IMR-90 (cell line): ENCODE results near the gene GLIPR1. TPM values are rescaled to one million over a fixed set of nuclear protein-coding genes. Genes with fewer than 3 reads are reported as not detected.

Experiments
- ATAC-seq: fragments of 200-7000 bp; cut with Tn5 transposase; 2 replicates; pipeline ENCODE4 v1.9.1; 2020; ENCODE audit warnings: low read depth, mild to moderate bottlenecking, moderate library complexity
- BruUV-seq: library from RNA; stranded (reverse); fragments of 400-500 nt; replicated peaks from 2 replicates; lab custom pipeline; 2021; lab: Mats Ljungman, UMichigan
- CTCF ChIA-PET: fragments of 300-600 bp; formaldehyde crosslinking; extraction: SDS; loops from one replicate; lab custom pipeline; 2021; ENCODE audit warnings: antibody characterized with exemption; lab: Yijun Ruan, JAX
- POLR2A ChIA-PET: fragments of 300-600 bp; sonication (Branson Sonifier 250); formaldehyde crosslinking; loops from one replicate; lab custom pipeline; 2022; ENCODE audit warnings: antibody characterized with exemption; ENCODE audit not compliant: unreplicated experiment; lab: Charles Lee
- DNase-seq: peaks from one replicate; pipeline ENCODE4 v3.0.0; 2013
- H2AFZ ChIP-seq: replicated peaks from 2 replicates; pipeline ENCODE3; 2013; ENCODE audit warnings: low read length, mild to moderate bottlenecking; ENCODE audit not compliant: poor library complexity
- H2AK5ac ChIP-seq: 2 replicates; pipeline ENCODE4 v1.6.1; 2013; ENCODE audit warnings: low read depth, low read length, inconsistent platforms
- H2AK9ac ChIP-seq: replicated peaks from 2 replicates; pipeline ENCODE3; 2013; ENCODE audit warnings: mild to moderate bottlenecking, low read depth, low read length, moderate library complexity; ENCODE audit not compliant: poor library complexity
- H2BK120ac ChIP-seq: 2 replicates; pipeline ENCODE4 v1.6.1; 2013; ENCODE audit warnings: low read depth, low read length, inconsistent platforms
- H2BK15ac ChIP-seq: 3 replicates; pipeline ENCODE4 v1.6.1; 2013; ENCODE audit warnings: low read depth, low read length, inconsistent platforms
- H2BK20ac ChIP-seq: 2 replicates; pipeline ENCODE4 v1.6.1; 2013; ENCODE audit warnings: low read depth, mild to moderate bottlenecking, inconsistent platforms, low read length, moderate library complexity
- H2BK5ac ChIP-seq: 2 replicates; pipeline ENCODE4 v1.6.1; 2013; ENCODE audit warnings: mild to moderate bottlenecking, low read depth, low read length, inconsistent platforms; ENCODE audit not compliant: poor library complexity, severe bottlenecking
- H3K14ac ChIP-seq: replicated peaks from 2 replicates; pipeline ENCODE4 v1.6.1; 2013; ENCODE audit warnings: low read depth, low read length, inconsistent platforms
- H3K18ac ChIP-seq: 2 replicates; pipeline ENCODE4 v1.6.1; 2013; ENCODE audit warnings: low read depth, low read length, control low read depth
- H3K23ac ChIP-seq: 2 replicates; pipeline ENCODE4 v1.6.1; 2013; ENCODE audit warnings: low read depth, low read length, inconsistent platforms
- H3K27ac ChIP-seq: 2 replicates; pipeline ENCODE4 v1.5.1; 2013; ENCODE audit warnings: mild to moderate bottlenecking, control low read depth, low read length; ENCODE audit not compliant: insufficient read depth
- H3K27me3 ChIP-seq: 2 replicates; pipeline ENCODE4 v1.6.1; 2013; ENCODE audit warnings: low read length; ENCODE audit not compliant: control insufficient read depth, insufficient read depth
- H3K36me3 ChIP-seq: 2 replicates; pipeline ENCODE4 v1.6.1; 2013; ENCODE audit warnings: low read length, mixed read lengths; ENCODE audit not compliant: control insufficient read depth, insufficient read depth
- H3K4ac ChIP-seq: 2 replicates; pipeline ENCODE4 v1.6.1; 2013; ENCODE audit warnings: low read depth, low read length, inconsistent platforms
- H3K4me1 ChIP-seq: 2 replicates; pipeline ENCODE4 v1.6.1; 2013; ENCODE audit warnings: low read length, mixed read lengths; ENCODE audit not compliant: control insufficient read depth, insufficient read depth
- H3K4me2 ChIP-seq: 2 replicates; pipeline ENCODE4 v1.6.1; 2013; ENCODE audit warnings: low read depth, mild to moderate bottlenecking, control low read depth, low read length, moderate library complexity
- H3K4me3 ChIP-seq: 2 replicates; pipeline ENCODE4 v1.5.1; 2013; ENCODE audit warnings: low read depth, mild to moderate bottlenecking, control low read depth, low read length, moderate library complexity; ENCODE audit not compliant: insufficient read depth
- H3K56ac ChIP-seq: 2 replicates; pipeline ENCODE4 v1.6.1; 2013; ENCODE audit warnings: low read length, inconsistent platforms; ENCODE audit not compliant: insufficient read depth; ENCODE audit errors: extremely low read depth
- H3K79me1 ChIP-seq, 2 experiments: 2 replicates each; pipeline ENCODE4 v1.6.1; 2013; ENCODE audit warnings: low read length in 2 of 2, inconsistent platforms in 1 of 2, low read depth in 1 of 2
- H3K9ac ChIP-seq: 2 replicates; pipeline ENCODE4 v1.6.1; 2013; ENCODE audit warnings: low read depth, low read length, control low read depth
- H3K9me1 ChIP-seq: 2 replicates; pipeline ENCODE4 v1.6.1; 2013; ENCODE audit warnings: low read length, inconsistent platforms; ENCODE audit not compliant: insufficient read depth
- H3K9me3 ChIP-seq: 2 replicates; pipeline ENCODE4 v1.6.1; 2013; ENCODE audit warnings: low read length; ENCODE audit not compliant: control insufficient read depth, insufficient read depth
- H4K20me1 ChIP-seq: 2 replicates; pipeline ENCODE4 v1.6.1; 2013; ENCODE audit warnings: low read length, inconsistent platforms; ENCODE audit not compliant: insufficient read depth
- H4K5ac ChIP-seq: 2 replicates; pipeline ENCODE4 v1.6.1; 2013; ENCODE audit warnings: mild to moderate bottlenecking, low read depth, low read length, control low read depth
- H4K8ac ChIP-seq, 2 experiments: 2 replicates each; pipeline ENCODE4 v1.6.1; 2013; ENCODE audit warnings: low read depth in 2 of 2, low read length in 2 of 2, control low read depth in 1 of 2, inconsistent platforms in 1 of 2
- H4K91ac ChIP-seq: 2 replicates; pipeline ENCODE4 v1.6.1; 2013; ENCODE audit warnings: low read depth, low read length, inconsistent platforms; ENCODE audit not compliant: insufficient read depth
- BHLHE40 ChIP-seq: fragments of 150-350 bp; IDR thresholded peaks from 2 replicates; pipeline ENCODE4 v1.6.1; 2016; ENCODE audit warnings: mild to moderate bottlenecking, low read depth, low read length
- CHD1 ChIP-seq: IDR thresholded peaks from 2 replicates; pipeline ENCODE4 v1.6.1; 2012; ENCODE audit warnings: low read depth, low read length, improper control_type of control experiment
- ELK1 ChIP-seq: fragments of 150-350 bp; IDR thresholded peaks from 2 replicates; pipeline ENCODE4 v1.6.1; 2016; ENCODE audit warnings: low read depth, mild to moderate bottlenecking, low read length, moderate library complexity, borderline replicate concordance
- FOS ChIP-seq: fragments of 150-350 bp; IDR thresholded peaks from 2 replicates; pipeline ENCODE4 v1.6.1; 2016; ENCODE audit warnings: low read depth, low read length
- RCOR1 ChIP-seq: IDR thresholded peaks from 2 replicates; pipeline ENCODE4 v1.6.1; 2012; ENCODE audit warnings: mild to moderate bottlenecking, low read length, improper control_type of control experiment; ENCODE audit not compliant: insufficient replicate concordance
- RFX5 ChIP-seq: IDR thresholded peaks from 2 replicates; pipeline ENCODE4 v1.8.0; 2012; ENCODE audit warnings: low read depth, mild to moderate bottlenecking, low read length, moderate library complexity
- USF2 ChIP-seq: fragments of 150-350 bp; IDR thresholded peaks from 2 replicates; pipeline ENCODE4 v1.6.1; 2017; ENCODE audit warnings: mild to moderate bottlenecking, antibody characterized with exemption, low read length, low read depth
- WGBS, 2 experiments: methylation state at CpG; one replicate each; pipeline versions ENCODE4 v1.1.5 to v1.1.7; 2013; ENCODE audit warnings: missing lambda C conversion rate in 2 of 2; ENCODE audit not compliant: insufficient read length in 1 of 2; ENCODE audit errors: extremely low coverage in 2 of 2; 5-methylcytosine and 5-hydroxymethylcytosine counted together
- dilution Hi-C: fragments of 300-500 bp; cut with HindIII; formaldehyde crosslinking; loops from one replicate; pipeline ENCODE4 v1.14.3; 2018; ENCODE audit warnings: low sequenced_read_pairs; ENCODE audit not compliant: unreplicated experiment
- in situ Hi-C: fragments of 300-500 bp; cut with MboI; formaldehyde crosslinking; loops from 3 replicates; pipeline ENCODE4 v1.14.3; 2019; ENCODE audit warnings: low sequenced_read_pairs, inconsistent platforms, mixed read lengths
- intact Hi-C: fragments of 100-400 bp; cut with micrococcal nuclease; formaldehyde crosslinking; loops from 2 replicates; pipeline ENCODE4 v1.10.0; 2022
- polyA plus RNA-seq, 3 experiments: library from polyadenylated mRNA; depleted of rRNA; stranded (reverse); fragments of >200 nt; gene quantifications; 2 replicates each; pipeline ENCODE4 v1.2.3, GENCODE V29; 2012; ENCODE audit warnings: low replicate concordance in 1 of 3
- total RNA-seq: library from RNA; depleted of rRNA; stranded (reverse); fragments of >200 nt; gene quantifications from 2 replicates; pipeline ENCODE4 v1.2.3, GENCODE V29; 2012

GLIPR1 gene
- total and polyA plus RNA-seq, 2 of the 4 experiments (the other 2 are of a cell fraction): 268 to 327 TPM

- no TSS peak for BruUV-seq
- dilution Hi-C loops (no loop called here), in situ Hi-C loops (loop anchor here (5.0 to 10.0 kb wide), 2 partner anchors 104 to 157 kb away; partner anchors contain the start of genes CAPS2 and GLIPR1L1), intact Hi-C loops (loop anchor here (1.0 to 10.0 kb wide), 5 partner anchors 98 to 954 kb away; partner anchors contain the start of genes ATXN7L3B, GLIPR1L1 and GLIPR1L2)
- Histone ChIP-seq H2BK120ac (no peak overlapping the region; the same call in 1 of the 2 replicates), H3K27me3 (no peaks in the 10 kb centered on the region), H3K36me3 (peaks cover 26% of the 10 kb centered on the region), H3K9ac (no peak overlapping the region), H2AFZ (no peak overlapping the region), H3K9me1 (peaks cover 6% of the 10 kb centered on the region), H3K79me1 (peaks cover 26 to 56% of the 10 kb centered on the region in 2 experiments), H3K14ac (peak overlapping the region; percentile 30), H4K5ac (no peak overlapping the region; the same call in 1 of the 2 replicates), H2AK5ac (no peak overlapping the region), H3K4ac (no peak overlapping the region; the same call in 1 of the 2 replicates), H3K18ac (no peak overlapping the region), H2AK9ac (no peak overlapping the region), H4K91ac (no peak overlapping the region), H3K4me1 (peaks cover 7% of the 10 kb centered on the region), H2BK20ac (no peak overlapping the region), H2BK5ac (peak overlapping the region; percentile 69), H3K4me2 (peak overlapping the region; percentile 53), H4K20me1 (0 out of 2 replicates have a peak, but pooled peaks cover 3% of the 10 kb centered on the region), H3K23ac (peak overlapping the region; percentile 11; the same call in 1 of the 2 replicates), H2BK15ac (no peak overlapping the region), H3K56ac (no peak overlapping the region), H3K9me3 (no peaks in the 10 kb centered on the region), H4K8ac (peak overlapping the region; percentile 20 to 50; a peak in 1 of 4 replicates), H3K27ac (no peak overlapping the region), H3K4me3 (no peak overlapping the region)
- no peak for DNase-seq
- POLR2A ChIA-PET: no interaction called here
- TF ChIP-seq ELK1: no peak
- no peak for TF ChIP-seq BHLHE40
- no peak for TF ChIP-seq RFX5
- no peak for TF ChIP-seq USF2
- TF ChIP-seq RCOR1: no peak
- TF ChIP-seq FOS: no peak
- TF ChIP-seq CHD1: no peak
- 100% methylated on average over 1 of the region's 2 CpGs; no CpG with 5 or more reads in 1 of the 2 experiments for WGBS, 2 experiments
- CTCF ChIA-PET: interaction anchor here (0.6 to 1.2 kb wide), 2 partner anchors 98 to 332 kb away, joined by 3 to 4 read pairs; partner anchors contain the start of gene GLIPR1L2
- ATAC-seq: peak; percentile 16; the same call in 1 of the 2 replicates
Measured at GRCh38 chr12:75489187-75489586, 8.6 kb downstream of the GLIPR1 start.
